HG02938 (cell line): Measurements from ENCODE around the gene SLC12A3.

ENCODE experiments used
- ATAC-seq: cut with Tn5 transposase; IDR thresholded peaks from one replicate; pipeline ENCODE4 v1.9.1; 2021; ENCODE audit warnings: mild to moderate bottlenecking, moderate library complexity; ENCODE audit not compliant: unreplicated experiment

Gene SLC12A3

DNA sequence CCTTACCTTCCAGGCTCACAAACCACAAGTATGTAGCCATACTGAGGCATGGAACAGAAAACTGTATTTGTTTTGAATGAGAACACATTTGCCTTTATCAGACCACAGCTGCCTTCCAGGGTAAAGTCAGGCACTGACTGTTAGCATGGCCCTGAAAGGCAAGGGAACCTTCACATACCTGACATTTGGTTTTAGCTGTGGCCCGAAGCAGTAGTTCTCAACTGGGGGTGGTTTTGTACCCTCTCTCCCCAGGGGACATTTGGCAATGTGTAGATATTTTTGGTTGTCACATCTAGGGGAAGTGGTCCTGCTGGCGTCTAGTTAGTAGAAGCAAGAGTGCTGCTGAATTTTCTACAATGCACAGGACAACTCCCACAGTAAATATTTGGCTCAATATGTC, 76.1 kb downstream of the SLC12A3 start:
- ATAC-seq: no peak

GRCh38 chr16:56941856-56942331, 76.9 kb downstream of the SLC12A3 start:
- ATAC-seq: no peak

DNA sequence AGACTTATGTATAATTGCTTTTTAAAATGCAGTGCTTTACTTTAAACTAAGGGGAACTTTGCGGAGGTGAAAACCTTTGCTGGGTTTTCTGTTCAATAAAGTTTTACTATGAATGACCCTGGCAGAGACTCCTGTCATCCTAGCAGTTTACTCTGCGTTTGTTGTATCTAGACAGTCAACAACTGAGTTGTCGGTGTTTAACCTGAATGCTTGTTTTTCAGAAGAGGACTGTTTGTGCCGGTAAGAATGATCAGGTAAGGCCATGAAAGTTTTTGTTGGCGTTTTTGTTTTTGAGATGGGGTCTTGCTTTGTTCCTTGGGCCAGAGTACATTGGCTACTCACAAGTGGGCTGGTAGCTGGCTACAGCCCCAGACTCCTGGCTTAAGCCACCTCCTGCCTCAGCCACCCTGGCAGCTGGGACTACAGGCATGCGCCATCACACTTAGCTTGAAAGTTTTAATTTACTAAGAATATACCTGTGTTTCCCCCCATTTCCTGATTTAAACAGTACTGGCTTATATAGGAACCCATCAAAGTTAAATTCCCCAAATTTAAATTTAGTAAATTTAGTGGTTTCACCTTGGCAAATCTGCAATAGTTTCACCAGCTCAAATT, 78.9 kb downstream of the SLC12A3 start:
- no peak for ATAC-seq

DNA sequence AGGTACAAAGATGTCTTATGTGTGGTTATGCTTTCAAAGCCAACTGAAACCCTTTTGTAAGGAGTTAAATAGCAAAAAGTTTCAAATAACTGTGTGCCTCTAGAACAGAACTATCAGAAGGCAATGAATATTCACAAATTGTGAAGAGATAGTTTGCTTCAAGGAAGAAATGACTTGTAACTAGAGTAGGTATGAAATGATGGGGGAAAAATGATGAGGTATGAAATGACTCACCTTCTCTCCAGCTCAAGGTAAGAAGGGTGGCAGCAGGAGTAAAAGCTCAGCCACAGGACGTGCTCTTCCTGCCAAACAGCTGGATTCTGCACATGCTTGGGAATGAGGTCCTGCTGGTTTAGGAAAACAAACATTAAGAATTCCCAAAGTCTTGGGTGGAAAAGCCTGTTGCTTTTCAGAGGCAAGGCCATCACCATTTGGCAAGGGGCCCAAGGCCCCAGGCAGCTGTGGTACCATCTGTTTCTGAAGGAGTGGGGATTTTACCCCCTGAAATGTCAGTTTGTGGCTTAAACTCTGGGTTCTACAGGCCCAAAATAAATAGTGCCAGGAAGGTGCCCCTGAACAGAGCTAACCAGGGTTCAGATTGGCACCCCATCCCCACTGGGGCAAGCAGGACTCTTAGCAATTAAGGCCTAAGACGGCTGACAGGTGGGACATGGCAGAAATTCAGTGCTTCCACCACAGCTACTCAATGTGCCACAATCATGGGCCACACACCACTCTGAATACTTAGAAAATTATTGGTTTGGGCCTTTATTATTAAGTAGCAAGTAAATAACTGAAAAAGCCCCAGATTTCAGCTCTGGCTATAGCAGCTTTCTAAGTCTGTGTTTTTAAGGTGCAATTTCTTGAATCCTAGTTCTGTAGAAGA, 80.2 kb downstream of the SLC12A3 start:
- ATAC-seq: peak; percentile 59

DNA sequence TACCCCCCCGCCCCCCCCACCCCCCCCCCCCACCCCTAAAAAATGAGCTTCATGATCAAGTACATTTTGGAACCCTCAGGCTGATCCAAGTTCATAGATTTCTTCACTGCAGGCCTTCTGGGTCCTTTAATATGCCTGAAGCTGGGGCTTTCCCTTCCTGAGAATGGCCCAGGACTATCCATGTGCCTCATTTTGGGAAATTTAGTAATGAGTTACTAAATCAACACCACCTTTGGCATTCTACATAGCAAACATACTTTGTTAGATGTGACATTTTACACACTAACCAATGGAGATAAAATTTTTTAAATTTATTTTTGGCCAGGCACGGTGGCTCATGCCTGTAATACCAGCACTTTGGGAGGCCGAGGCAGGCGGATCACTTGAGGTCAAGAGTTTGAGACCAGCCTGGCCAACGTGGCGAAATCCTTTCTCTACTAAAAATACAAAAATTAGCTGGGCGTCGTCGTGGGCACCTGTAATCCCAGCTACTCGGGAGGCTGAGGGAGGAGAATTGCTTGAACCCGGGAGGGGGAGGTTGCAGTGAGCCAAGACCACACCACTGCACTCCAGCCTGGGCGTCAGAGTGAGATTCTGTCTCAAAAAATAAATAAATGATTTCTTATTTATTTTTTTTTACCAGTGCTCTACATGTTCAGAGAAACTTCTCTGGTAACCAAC, 81.0 kb downstream of the SLC12A3 start:
- no peak for ATAC-seq

DNA sequence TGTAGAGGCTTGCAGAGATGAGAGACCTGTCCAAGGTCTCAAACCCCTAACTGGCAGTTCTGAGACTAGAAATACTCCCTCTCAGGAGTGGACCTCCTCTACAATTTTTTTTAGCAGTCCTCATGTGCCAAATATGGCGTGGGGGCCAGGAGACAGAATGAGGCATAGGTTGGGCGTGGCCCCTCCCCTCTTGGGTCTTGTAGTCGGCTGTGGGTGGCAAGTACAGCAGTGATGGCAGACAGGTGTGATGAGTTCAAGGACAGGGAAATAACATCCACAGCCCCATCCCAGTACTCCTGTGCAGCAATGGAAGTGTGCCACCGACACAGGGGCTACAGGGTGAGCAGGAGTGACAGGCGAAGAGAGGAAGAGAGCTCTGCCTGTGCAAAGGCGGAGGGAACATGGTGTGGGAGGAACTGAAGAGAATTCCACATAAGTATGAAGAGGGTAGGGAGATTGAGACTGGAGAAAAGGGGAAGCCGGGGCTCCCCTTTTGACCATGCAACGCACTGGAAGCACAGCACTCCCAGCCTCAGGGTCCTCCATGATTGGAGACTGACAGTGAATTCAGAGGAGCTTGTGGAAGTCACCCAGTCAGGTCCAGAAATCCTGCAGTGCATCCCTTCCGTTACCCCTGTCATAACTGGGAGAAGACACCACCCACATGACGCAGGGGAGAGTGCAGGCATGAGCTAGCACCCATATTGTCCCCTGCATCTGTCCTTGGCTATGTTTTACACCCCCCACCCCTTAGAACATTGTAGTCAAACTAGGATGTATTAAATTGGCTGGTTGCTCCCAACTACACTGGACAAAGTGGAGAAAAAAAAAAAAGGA, 82.0 kb downstream of the SLC12A3 start:
- no peak for ATAC-seq

DNA sequence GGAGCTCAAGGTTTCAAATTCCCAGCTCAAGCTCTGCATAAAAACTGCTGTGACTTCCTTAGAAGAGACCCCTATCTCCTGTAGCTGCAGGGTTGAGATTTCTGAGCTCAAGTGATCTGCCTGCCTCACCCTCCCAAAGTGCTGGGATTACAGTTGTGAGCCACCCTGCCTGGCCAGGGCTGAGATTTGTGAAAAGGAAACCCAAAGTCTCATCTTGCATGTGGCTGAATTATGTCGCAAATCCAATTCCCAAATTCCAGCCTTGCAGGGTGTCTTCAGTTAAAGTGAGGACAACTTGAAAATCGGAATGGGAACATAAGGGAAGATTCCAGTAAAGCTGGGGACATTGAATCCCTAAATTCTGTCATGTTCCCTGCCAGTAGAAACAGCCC, 82.6 kb downstream of the SLC12A3 start:
- ATAC-seq: no peak

DNA sequence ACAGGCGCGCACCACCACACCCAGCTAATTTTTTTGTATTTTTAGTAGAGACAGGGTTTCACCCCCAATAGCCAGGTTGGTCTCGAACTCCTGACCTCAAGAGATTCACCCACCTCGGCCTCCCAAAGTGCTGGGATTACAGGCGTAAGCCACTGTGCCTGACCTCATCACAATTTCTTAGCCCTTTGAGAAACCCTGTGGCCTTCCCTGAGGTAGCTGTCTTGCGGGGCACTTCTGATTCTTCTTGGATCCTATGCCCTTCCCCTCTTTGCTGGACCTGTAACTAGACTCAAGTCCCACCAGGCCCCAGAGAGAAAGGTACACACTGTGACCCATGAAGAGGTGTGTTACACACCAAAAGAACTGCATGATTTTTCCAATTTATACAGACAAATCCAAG, 83.2 kb downstream of the SLC12A3 start:
- ATAC-seq: no peak

DNA sequence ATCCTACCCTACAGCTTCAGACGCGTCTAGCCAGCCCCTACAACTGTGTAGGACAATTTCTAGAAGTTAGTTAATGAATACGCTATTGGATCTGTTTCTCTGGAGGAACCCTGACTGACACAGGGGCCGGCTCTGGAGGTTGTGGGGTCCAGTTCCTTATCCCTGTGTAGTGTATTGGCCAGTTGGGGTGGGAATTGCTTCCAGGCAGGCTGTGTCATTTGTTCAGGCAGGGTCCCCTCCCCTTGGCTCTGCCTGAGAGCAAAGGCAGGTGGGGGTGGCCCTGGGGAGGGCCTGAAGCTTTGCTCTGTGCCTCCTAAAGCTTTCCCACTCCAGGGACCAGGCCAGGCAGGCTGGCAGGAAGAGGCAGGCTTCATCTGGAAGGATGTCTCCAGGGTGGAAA, 85.0 kb downstream of the SLC12A3 start:
- no peak for ATAC-seq

DNA sequence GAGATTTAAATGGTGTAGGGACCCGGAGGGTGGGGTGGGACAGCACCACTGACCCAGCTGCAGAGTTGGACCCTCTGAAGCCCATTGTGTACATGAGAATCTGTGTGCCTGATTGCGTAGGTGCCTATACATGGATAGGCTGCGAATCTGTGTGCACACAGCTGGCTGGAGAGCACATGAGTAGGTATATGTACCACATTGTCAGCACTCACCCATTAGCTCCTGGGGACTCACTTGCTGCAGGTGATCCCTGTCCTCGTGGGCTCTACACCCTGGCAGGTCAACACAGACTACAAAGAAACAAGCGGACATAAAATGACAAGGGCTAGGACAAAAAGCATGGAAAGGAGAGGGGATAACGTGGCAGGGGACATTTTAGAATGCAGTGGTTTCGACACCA, 85.4 kb downstream of the SLC12A3 start:
- ATAC-seq: no peak

DNA sequence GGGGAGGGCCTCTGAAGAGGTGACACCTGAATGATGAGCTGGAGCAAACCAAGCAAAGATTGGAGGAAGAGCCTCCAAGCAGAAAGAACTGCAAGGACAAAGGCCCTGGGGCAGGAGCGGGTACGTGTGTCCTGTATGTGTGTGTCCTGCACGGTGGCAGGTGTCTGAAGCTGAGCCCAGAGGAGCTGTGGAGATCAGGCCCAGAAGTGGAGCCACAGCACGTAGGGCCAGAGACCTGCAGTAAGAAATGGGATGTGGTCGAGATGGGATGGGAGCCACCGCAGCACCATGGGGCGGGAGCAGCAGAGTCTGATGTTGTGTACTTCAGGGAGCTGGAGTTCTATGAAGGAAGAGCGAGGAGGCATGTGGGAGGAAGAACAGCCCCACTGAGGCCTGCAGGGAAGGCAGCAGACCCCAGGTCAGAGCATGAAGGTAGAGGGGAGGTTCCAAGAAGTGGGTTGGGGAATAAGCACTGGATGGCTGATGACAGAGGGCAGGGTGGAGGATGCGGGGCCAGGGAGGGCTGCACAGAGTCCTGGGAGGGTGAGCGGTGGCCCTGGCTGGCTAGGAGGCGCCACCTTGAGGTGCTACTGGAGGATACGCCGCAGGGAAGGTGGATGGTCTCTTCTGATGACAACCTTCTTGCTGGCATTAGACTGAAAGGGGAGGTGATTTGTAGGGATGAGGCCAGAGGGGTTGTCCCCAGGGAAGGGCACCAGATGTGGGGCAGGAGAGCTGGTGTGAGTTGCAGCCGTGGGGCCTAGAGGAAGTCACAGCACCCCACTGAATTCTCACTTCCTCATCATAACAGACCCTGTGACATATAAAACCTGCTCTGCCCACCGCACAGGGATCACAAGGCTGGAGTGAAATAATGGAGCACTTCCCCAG, 86.1 kb downstream of the SLC12A3 start:
- ATAC-seq: peak; percentile 63

- ATAC-seq: no peak
Measured at GRCh38 chr16:56953006-56953405, 88.0 kb downstream of the SLC12A3 start.

DNA sequence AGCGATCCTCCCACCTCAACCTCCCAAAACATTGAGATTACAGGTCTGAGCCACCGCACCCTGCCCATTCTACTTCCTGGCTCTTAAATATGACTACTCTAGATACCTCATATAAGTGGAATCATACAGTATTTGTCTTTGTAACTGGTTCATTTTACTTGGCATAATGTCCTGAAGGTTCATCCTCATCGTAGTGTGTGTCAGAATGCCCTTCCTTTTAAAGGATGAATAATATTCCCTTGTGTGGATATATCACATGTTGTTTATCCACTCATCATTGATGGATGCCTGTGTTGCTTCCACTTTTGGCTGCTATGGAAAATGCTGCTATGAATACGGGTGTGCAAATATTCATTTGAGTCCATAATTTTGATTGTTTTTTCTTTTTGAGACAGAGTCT, 91.1 kb downstream of the SLC12A3 start:
- no peak for ATAC-seq

- ATAC-seq: no peak
Measured at GRCh38 chr16:56956756-56957155, 91.7 kb downstream of the SLC12A3 start.

DNA sequence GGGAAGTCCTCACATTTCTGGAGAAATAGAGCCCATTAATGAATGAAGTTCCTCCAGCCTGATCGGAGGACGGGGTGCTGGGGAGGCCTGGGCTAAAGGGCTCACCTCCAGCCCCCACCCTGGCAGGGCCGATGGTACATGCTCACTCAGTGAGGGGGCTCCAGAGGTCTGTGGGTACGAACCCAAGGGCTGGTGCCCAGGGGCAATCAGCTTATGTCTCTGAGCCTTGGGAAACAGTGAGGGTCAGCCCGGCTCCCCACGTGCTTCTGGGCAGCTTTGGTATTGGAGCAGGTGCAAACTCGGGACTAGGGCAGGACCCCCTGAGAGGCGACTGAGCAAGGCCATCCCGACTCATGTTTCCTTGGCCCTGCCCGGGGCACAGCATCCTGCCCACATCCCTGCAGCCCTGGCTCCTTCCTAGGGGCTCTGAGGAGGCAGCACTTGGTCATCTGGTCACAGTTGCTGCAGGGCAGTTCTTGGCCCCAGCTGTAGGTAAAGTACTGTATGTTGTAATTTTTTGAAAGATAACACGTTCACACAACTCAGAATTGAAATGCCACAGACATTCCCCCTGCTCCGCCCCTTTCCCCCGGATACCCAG, 95.8 kb downstream of the SLC12A3 start:
- ATAC-seq: no peak

DNA sequence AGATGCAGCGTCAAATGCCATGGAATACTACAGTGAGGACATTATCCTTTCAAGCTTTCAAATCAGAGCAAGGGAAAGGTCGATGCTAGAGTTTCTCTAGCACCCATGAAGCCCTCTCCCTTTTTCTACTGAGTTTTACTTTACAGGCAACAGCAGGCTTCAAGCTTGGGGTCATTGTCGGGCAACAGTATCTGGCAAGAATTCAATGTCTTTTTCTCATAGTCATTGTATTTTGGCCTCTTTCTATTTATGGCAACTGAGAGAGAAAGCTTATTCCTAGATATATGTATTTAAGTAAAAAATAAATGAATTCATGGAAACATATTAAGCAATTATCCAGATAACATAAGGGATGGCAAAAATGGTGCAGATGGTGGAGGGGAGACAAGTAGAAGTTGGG, 96.4 kb downstream of the SLC12A3 start:
- no peak for ATAC-seq

DNA sequence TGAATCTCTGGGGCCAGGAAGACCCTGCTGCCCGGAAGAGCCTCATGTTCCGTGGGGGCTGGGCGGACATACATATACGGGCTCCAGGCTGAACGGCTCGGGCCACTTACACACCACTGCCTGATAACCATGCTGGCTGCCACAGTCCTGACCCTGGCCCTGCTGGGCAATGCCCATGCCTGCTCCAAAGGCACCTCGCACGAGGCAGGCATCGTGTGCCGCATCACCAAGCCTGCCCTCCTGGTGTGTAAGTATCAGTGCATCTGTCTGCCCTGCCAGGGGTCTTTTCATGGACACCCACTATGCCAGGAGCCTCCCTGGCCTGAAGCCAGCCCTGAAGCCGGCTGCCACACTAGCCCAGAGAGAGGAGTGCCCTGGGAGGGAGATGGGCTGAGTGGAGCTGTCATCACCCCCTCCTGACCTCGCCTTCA, 96.9 kb downstream of the SLC12A3 start, which contains the start of gene CETP:
Gene CETP (plus strand): TSS at position 100 of the 431 bp plus-strand sequence. CDS start 30 bp downstream, at position 130.
- ATAC-seq: no peak

GRCh38 chr16:56964243-56965148, 99.5 kb downstream of the SLC12A3 start:
- no peak for ATAC-seq
